ENCODE data around the gene BANK1.
"Not testable (repeated sequence)": the region's sequence is repeated elsewhere in the genome, so short reads cannot be mapped to it uniquely, and the experiment has no call there.

Gene BANK1

GRCh38 chr4:101870874-101871273 lies 80.3 kb downstream of the BANK1 start:
- no peak for DNase-seq (ENCODE audit: low read depth, low spot score)
- no peak overlapping the region for H3K27ac ChIP-seq

- H3K27ac ChIP-seq: no peak overlapping the region
- no peak for DNase-seq (ENCODE audit: low read depth, low spot score)
These were observed 81.6 kb downstream of the BANK1 start for GRCh38 chr4:101871962-101872676.

DNA sequence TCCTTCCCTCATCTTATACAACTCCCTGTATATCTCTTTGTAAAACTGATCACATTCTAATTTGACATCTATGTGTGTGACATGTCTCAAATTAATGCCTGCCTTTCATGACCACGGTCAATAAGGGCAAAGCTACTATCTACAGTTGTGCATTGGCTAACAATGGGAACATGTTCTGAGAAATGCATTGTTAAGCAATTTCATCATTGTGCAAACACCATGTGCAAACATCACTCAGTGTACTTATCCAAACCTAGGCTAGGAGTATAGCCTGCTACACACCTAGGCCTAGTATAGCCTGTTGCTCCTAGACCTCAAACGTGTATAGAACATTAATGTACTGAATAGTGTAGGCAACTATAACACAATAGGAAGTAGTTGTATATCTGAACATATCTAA lies 95.0 kb downstream of the BANK1 start:
- H3K27ac ChIP-seq: no peak overlapping the region
- peak; percentile 27 for DNase-seq (ENCODE audit: low read depth, low spot score)

GRCh38 chr4:101886826-101887225 lies 96.3 kb downstream of the BANK1 start:
- no peak overlapping the region for H3K27ac ChIP-seq
- no peak for DNase-seq (ENCODE audit: low read depth, low spot score)

- DNase-seq (ENCODE audit: low read depth, low spot score): no peak
- no peak overlapping the region for H3K27ac ChIP-seq
These were observed 97.9 kb downstream of the BANK1 start for GRCh38 chr4:101888472-101888871.

- H3K27ac ChIP-seq: not testable (repeated sequence)
These were observed 115.0 kb downstream of the BANK1 start for GRCh38 chr4:101905527-101905926.

DNA sequence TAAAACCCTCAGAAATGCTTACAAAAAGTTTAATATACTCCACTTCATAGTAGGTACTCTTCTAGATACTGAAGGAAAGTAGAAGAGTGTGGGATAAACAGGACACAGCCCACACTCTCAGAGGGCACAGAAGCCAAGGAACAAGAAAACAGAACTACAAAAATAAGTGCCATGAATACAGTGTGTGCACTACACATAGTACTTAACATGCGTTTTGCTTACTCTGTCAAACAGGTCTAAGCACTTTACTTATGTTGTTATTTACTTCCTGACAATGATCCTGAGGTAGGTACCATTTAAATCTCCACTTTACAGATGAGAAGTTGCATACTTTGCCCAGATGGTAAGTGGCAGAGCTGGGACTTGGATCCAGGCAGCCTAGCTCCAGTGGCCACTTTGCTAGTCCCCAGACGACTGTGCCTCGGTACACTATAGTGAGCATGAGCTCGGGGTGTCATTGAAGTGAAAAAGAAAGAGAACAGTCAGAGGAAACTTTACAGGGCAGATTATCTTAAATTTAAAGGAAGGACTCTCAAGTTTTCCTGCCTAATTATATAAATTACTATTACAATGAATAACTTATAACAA lies 120.3 kb downstream of the BANK1 start:
- no peak overlapping the region for H3K27ac ChIP-seq
- no peak for DNase-seq (ENCODE audit: low read depth, low spot score)

More at GRCh38 chr4:101905527-101905926, 115.0 kb downstream of the BANK1 start:
- DNase-seq (ENCODE audit: low read depth, low spot score): not testable (repeated sequence)

- no peak for DNase-seq (ENCODE audit: low read depth, low spot score)
- no peak overlapping the region for H3K27ac ChIP-seq
These were observed 121.1 kb downstream of the BANK1 start for GRCh38 chr4:101911616-101912015.

GRCh38 chr4:101914761-101915160 lies 124.2 kb downstream of the BANK1 start:
- H3K27ac ChIP-seq: no peak overlapping the region
- DNase-seq (ENCODE audit: low read depth, low spot score): no peak

GRCh38 chr4:101919373-101919977 lies 128.9 kb downstream of the BANK1 start:
- no peak for DNase-seq (ENCODE audit: low read depth, low spot score)
- no peak overlapping the region for H3K27ac ChIP-seq

DNA sequence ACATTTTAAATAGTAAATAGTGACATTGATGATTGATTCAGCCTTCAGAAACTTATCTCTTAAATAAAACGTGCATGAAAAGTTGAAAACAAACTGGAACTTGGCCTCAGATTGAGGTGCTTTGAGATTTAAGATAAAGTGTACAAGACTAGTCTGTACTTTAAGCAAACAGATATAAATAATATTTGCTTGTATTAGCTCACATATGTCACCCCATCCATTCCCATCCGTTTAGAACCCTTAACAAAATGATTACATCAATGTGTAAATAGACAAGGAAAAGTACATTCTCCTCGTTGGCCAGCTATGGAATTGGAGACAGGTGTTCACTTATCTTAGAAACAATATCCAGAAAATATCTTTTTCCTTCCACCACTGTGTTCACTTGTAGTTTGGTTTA lies 130.8 kb downstream of the BANK1 start:
- DNase-seq (ENCODE audit: low read depth, low spot score): no peak
- no peak overlapping the region for H3K27ac ChIP-seq

- DNase-seq (ENCODE audit: low read depth, low spot score): no peak
- H3K27ac ChIP-seq: no peak overlapping the region
These were observed 141.1 kb downstream of the BANK1 start for GRCh38 chr4:101931619-101932018.

DNA sequence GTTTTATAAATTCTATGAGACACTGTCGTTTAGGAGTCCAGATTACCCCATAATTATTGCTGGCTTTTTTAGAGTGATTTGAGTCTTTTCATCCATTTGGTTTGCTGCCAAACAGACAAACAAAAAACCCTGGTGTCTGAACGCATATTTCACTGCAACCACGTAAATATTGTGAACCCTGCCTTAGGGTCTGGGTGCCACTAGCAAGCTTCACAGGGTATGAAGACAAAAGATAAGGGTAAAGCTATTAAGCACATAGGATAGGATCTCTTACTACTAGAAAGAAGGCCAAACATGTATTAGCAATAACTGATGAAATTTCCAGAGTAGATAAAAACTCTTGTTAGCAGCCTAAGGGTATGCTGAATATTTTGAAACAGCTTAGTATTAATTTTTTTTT lies 143.3 kb downstream of the BANK1 start:
- no peak for DNase-seq (ENCODE audit: low read depth, low spot score)
- no peak overlapping the region for H3K27ac ChIP-seq

DNA sequence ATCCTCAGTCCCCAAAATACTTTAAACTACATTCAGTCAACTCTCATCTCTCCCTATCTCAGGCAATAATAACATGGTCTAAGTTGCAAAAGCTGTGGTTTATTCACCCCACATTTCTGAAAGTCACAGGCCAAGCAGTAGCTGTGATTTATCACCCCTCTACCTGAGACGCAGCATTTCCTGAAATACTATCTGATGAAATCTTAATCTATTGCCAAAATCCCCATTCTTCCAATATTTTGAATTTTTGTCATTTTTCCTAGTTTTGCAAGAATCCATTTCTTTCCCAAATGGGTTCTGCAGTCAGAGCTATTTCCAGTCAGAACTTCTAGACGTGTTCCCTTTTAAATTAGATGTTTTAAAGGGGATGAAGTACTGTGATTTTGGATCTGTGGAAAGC lies 148.3 kb downstream of the BANK1 start:
- no peak overlapping the region for H3K27ac ChIP-seq
- DNase-seq (ENCODE audit: low read depth, low spot score): no peak

DNA sequence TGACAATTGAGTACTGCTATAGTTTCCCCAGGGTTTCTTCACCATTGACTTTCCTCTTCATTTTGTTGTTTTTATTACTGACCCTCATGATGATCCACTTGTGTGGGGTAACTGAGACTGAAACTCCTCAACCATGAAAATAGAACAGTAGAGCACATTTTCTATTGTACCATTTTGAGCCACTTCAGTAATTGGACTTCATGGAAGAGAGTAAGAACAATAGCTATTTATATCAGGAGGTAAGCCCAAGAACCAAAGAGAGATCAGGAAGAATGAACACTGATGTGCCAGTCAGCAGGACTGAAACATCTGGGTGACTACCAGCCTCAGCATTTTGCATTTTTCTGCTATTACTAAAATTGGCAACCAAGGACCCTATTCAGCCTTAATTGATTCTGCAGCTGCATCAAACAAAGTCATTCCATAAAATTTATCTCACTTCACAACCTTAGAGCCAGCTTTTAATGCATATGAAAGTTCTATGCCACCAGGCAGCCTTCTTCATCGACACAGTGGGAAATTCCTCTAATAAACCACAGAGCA lies 151.4 kb downstream of the BANK1 start:
- no peak overlapping the region for H3K27ac ChIP-seq
- no peak for DNase-seq (ENCODE audit: low read depth, low spot score)

DNA sequence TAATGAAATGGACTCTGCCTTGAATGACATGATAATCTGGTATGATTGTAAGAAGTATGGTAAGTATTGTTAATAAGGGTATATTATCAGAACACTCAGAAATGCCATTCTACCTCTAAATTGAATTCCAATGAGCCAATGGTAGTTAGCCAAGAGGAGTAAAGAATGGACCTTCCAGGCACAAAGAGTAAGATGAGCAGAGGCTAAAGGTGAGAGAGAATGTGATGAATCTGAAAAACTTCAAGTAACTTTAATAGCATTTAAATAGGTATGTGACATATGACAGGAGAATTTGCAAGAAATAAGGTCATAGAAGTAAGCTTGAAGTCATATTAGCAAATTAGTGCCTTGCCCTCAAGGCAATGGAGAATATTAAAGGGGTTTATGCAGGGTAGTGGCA lies 152.4 kb downstream of the BANK1 start:
- no peak for DNase-seq (ENCODE audit: low read depth, low spot score)

DNA sequence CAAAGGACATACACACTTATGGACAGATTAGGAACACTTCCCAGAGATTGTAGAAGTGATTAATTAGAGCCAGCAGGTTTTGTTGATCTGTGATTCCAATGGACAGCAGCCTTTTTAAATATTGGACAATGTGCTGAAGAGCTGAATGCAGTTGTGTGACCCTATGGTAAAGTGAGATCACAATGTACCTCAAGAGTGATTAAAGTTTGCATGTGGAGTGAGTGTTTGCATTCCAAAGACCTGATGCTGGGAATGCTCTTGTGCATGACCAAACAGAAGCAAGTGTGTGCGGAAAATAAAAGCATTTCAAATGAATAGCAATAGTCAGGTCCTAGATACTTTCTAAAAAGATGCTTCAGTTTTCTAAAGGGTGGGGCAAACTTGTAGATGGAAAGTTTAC lies 154.1 kb downstream of the BANK1 start:
- no peak overlapping the region for H3K27ac ChIP-seq
- no peak for DNase-seq (ENCODE audit: low read depth, low spot score)

More for the DNA sequence above, 152.4 kb downstream of the BANK1 start:
- H3K27ac ChIP-seq: no peak overlapping the region

- no peak for DNase-seq (ENCODE audit: low read depth, low spot score)
- no peak overlapping the region for H3K27ac ChIP-seq
These were observed 157.5 kb downstream of the BANK1 start for GRCh38 chr4:101948055-101948454.

DNA sequence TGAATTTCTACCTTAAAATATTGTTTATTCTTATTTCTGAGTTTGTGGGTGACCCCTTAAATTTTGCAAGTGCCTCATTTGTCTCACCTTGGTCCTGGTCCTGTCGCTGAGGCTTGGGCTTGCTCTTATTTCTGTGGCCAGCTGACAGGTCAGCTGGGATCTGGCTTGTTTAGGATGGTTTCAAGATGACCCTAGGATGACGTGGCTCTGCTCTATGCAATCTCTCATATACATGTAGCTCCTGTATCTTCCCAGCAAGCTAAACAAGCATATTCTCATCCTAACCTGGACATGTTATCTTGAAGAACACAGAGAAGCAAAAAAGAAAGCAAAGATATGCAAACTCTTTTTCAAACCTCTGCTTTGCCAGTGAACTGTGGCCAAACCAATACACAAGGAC lies 158.4 kb downstream of the BANK1 start:
- no peak overlapping the region for H3K27ac ChIP-seq
- DNase-seq (ENCODE audit: low read depth, low spot score): no peak

DNA sequence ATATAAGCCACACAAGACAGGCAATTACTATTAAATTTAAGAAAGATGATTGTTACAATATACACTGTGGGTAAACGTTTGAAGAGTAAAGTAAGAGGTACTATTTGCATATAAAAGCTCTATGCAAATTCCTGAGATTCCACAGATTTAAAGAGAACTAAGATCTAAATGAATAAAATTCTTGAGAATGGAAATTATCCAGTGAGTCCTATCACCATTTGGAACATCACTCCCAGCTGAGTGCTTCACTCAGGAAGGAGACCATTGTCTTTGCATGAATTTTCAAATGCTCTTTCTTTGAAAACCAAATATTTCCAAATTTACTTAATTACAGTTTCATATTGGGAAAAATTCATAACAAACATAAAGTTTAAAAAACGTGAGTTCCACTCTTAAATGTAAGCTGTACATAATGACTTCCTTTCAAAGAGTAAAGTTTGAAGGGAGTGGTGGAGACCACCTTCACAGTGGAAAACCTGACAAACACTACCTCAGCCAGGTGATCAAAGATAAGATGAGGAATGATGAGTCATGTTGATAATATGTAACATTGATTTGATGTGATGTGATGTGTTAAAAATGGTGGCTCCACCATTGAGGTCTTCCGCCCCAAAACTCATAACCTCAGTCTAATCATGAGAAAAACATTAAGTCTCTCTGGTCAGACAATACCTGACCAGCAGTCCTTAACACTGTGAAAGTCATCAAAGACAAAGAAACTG lies 159.9 kb downstream of the BANK1 start:
- DNase-seq (ENCODE audit: low read depth, low spot score): no peak
- no peak overlapping the region for H3K27ac ChIP-seq

DNA sequence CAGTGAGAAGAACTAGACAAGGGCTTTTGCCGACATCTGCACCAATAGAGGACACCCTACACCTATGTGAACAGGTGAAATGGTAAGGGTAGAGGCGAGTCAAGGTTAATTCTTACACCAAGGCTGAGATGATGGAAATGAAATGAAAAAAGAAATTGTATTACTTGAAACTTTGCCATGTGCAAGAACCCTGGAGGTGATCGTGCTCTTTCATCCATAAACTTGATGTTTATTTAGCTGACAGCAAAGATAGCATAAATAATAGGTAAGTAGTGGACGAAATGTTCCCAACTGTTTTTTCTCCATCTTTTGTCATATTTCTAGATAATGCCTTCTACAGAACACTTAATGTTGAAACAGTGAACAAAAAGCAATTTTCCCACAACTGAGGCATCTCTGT lies 162.5 kb downstream of the BANK1 start:
- DNase-seq (ENCODE audit: low read depth, low spot score): no peak
- H3K27ac ChIP-seq: no peak overlapping the region

Measured in epithelial cell of prostate (primary cell).